Measurements from ENCODE around the gene CREBRF. TPM values are rescaled to one million over a fixed set of nuclear protein-coding genes. Genes with fewer than 3 reads are reported as not detected.
"Not testable (repeated sequence)": the region's sequence is repeated elsewhere in the genome, so short reads cannot be mapped to it uniquely, and the experiment has no call there.

CREBRF gene
- total and polyA plus RNA-seq, 2 of the 8 experiments (the other 6 are each of a cell fraction or from before 2014, with no cell fraction given): 1.2 to 4.7 TPM

GRCh38 chr5:173047096-173047837 is 8.9 kb upstream of the CREBRF start:
- H4K91ac ChIP-seq (replicated peaks; ENCODE audit: insufficient read length, low read length); H3K27me3 ChIP-seq (replicated peaks in 1 of 4; ENCODE audit: control insufficient read depth in 3 of 4, extremely low read depth in 1 of 4, insufficient read depth in 3 of 4, low read length in 3 of 4); H3K27ac ChIP-seq (ENCODE audit: low read depth, low read length); H3K18ac ChIP-seq (ENCODE audit: extremely low read depth, low read length); H3K14ac ChIP-seq (ENCODE audit: insufficient read length); H2AFZ ChIP-seq (ENCODE audit: low read length); H3K9ac ChIP-seq (replicated peaks in 1 of 4; ENCODE audit: extremely low read depth in 1 of 4, low read depth in 3 of 4, low read length in 3 of 4); H2BK20ac ChIP-seq (ENCODE audit: low read length); POLR2A ChIA-PET (ENCODE audit: partially characterized antibody); H3K9me3 ChIP-seq (ENCODE audit: insufficient read depth in 2 of 2, low read depth in 1 of 2, low read length in 1 of 2); H3K79me1 ChIP-seq (ENCODE audit: low read depth, low read length); FAIRE-seq; H3K4me2 ChIP-seq (ENCODE audit: insufficient read depth in 1 of 2, low read depth in 2 of 2, low read length in 2 of 2); H4K20me1 ChIP-seq (replicated peaks in 1 of 2; ENCODE audit: control insufficient read depth in 1 of 2, insufficient read depth in 2 of 2, low read length in 2 of 2); H2BK120ac ChIP-seq (replicated peaks; ENCODE audit: low read depth, low read length); H3K23me2 ChIP-seq (ENCODE audit: low read depth, low read length); H2AK5ac ChIP-seq (ENCODE audit: low read depth, low read length); H4K5ac ChIP-seq (ENCODE audit: insufficient read length, low read depth, low read length); H2BK15ac ChIP-seq (ENCODE audit: low read length); H3K79me2 ChIP-seq (ENCODE audit: control insufficient read depth in 1 of 2, insufficient read depth in 2 of 2, low read length in 2 of 2); H2BK12ac ChIP-seq (ENCODE audit: low read depth, low read length); H4K8ac ChIP-seq (ENCODE audit: extremely low read depth, insufficient read depth, low read length); H3K23ac ChIP-seq (ENCODE audit: insufficient read length); H3K4me3 ChIP-seq (ENCODE audit: extremely low read depth in 1 of 4, insufficient read depth in 2 of 4, low read depth in 3 of 4, low read length in 4 of 4); H3K4me1 ChIP-seq (replicated peaks in 1 of 4; ENCODE audit: control insufficient read depth in 3 of 4, insufficient read depth in 4 of 4, low read length in 3 of 4); DNase-seq (ENCODE audit: low read depth in 1 of 2, low spot score in 2 of 2); H3K56ac ChIP-seq (replicated peaks; ENCODE audit: insufficient read length, low read depth, low read length); H3K36me3 ChIP-seq (ENCODE audit: control insufficient read depth in 2 of 4, insufficient read depth in 4 of 4, low read length in 3 of 4); H3K4ac ChIP-seq (replicated peaks; ENCODE audit: insufficient read length, low read depth, low read length); H2BK5ac ChIP-seq (ENCODE audit: low read depth, low read length): not testable (repeated sequence)
- CTCF ChIA-PET (ENCODE audit: partially characterized antibody): interaction anchor here (1.3 kb wide), 1 partner anchor 31 kb away, joined by 5 read pairs; no protein-coding TSS in a partner anchor
- WGBS, 2 experiments (ENCODE audit: extremely low coverage in 1 of 2, insufficient coverage in 1 of 2, insufficient read length in 1 of 2, insufficient replicate concordance in 2 of 2, low coverage in 1 of 2, low lambda C conversion rate in 2 of 2, missing lambda C conversion rate in 1 of 2): 78% methylated on average over 11 of the region's 12 CpGs; no CpG with 5 or more reads in 1 of the 2 experiments

Data from H1 (cell line).